BLaER1 treated with 17β-estradiol and CSF1 and Interleukin-3, amounts not matched to agents 10 nM and 100 nM (cell line): ENCODE data around the gene UVRAG.

Experiments used
- H3K27ac ChIP-seq, 11 experiments: shearing (Covaris generic); formaldehyde crosslinking; 2 replicates each; pipeline ENCODE4 v1.8.1; 2022
- H3K27me3 ChIP-seq, 11 experiments: shearing (Covaris generic); formaldehyde crosslinking; 2 replicates each; pipeline ENCODE4 v1.8.1; 2022
- H3K36me3 ChIP-seq, 11 experiments: shearing (Covaris generic); formaldehyde crosslinking; 2 replicates each; pipeline ENCODE4 v1.8.1; 2022
- H3K4me1 ChIP-seq, 10 experiments: shearing (Covaris generic); formaldehyde crosslinking; 2 replicates each; pipeline ENCODE4 v1.8.1; 2022
- H3K4me2 ChIP-seq, 11 experiments: shearing (Covaris generic); formaldehyde crosslinking; 2 replicates each; pipeline ENCODE4 v1.8.1; 2022
- H3K4me3 ChIP-seq, 10 experiments: shearing (Covaris generic); formaldehyde crosslinking; 2 replicates each; pipeline ENCODE4 v1.8.1; 2022
- H3K9ac ChIP-seq, 11 experiments: shearing (Covaris generic); formaldehyde crosslinking; 2 replicates each; pipeline ENCODE4 v1.8.1; 2022
- H3K9me3 ChIP-seq, 11 experiments: shearing (Covaris generic); formaldehyde crosslinking; replicated peaks in 1 of 11; 2 replicates each; pipeline ENCODE4 v1.8.1; 2022
- H4K20me1 ChIP-seq, 11 experiments: shearing (Covaris generic); formaldehyde crosslinking; 2 replicates each; pipeline ENCODE4 v1.8.1; 2022
- Cebpa-rat ChIP-seq, 11 experiments: shearing (Covaris generic); IDR thresholded peaks; 2 replicates each; pipeline ENCODE4 v1.8.1; 2022

The UVRAG gene

DNA sequence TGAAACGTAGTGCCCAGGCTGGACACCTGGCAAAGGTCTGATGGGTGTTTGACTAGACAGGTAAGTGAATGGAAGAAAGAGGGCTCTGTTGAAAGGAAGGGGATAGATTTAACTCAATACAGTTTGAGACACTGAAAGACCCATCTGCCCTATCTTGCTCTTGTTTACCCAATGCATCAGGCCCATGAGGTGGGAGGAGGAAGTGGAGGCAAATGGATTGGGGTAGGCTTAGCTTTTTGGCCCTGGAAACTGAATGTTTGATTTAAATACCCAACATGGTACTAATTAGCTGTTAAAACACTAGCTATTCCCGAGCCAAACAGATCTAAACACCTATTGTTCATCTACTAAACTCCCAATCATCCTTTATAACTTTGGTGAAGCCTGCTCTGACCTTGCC, 3.5 kb upstream of the UVRAG start:
- H3K4me2 ChIP-seq = no peak overlapping the region
- no peak overlapping the region for H3K4me3 ChIP-seq
- H3K4me1 ChIP-seq = peaks cover 11 to 44% (median 20%) of the 10 kb centered on the region in 10 experiments
- no peak for TF ChIP-seq Cebpa-rat (IDR thresholded peaks at IDR 0.05)
- H4K20me1 ChIP-seq = peaks cover 0 to 10% (median 4%) of the 10 kb centered on the region in 11 experiments; a peak in 7 of 22 replicates
- no peak overlapping the region for H3K9ac ChIP-seq
- no peaks in the 10 kb centered on the region for H3K36me3 ChIP-seq
- no peaks in the 10 kb centered on the region for H3K27me3 ChIP-seq
- no peaks in the 10 kb centered on the region for H3K9me3 ChIP-seq
- H3K27ac ChIP-seq = no peak overlapping the region

DNA sequence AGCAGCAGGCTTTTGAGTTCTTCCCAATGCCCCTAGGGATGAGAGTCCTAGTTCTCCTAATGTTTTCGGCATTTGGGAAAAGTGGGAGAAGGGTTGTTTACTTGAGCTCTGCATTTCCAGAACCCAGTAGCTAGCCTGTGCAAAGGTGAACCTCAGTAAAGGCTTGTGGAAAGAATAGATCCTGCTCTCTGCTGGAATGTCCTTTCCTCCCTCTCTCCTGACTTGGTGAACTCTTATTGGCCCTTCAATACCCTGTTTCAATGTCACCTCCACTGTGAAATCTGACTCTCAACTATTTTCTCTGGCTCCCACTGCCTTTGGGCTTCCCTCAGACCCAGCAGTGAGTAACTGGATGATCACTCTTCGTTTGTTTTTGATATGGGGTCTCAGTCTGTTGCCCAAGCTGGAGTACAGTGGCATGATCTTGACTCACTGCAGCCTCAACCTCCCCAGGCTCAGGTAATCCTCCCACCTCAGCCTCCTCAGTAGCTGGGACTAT, 2.4 kb upstream of the UVRAG start:
- no peak overlapping the region for H3K27ac ChIP-seq
- H3K9ac ChIP-seq = no peak overlapping the region

DNA sequence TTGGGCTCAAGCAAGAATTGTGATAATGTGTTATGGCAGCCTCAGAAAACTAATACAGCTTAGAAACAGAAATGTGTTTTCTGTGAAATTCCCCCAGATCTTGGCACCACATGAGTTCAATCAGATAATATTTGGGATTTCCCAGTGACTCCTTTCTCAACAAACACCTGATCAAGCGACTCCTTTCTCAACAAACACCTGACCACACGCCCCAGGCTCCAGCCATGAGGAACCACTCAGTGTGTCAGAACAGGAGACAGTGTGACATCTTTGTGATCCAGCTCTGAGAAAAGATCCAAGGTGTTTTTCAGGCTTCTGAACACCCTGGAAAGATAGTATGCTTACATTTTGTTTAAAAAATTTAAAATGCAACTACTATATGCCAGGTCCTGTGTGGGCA, 1.9 kb upstream of the UVRAG start:
- Histone ChIP-seq H4K20me1 (peaks cover 0 to 21% (median 12%) of the 10 kb centered on the region in 11 experiments; a peak in 9 of 22 replicates), H3K27me3 (no peaks in the 10 kb centered on the region), H3K9ac (no peak overlapping the region), H3K4me3 (no peak overlapping the region), H3K4me1 (peaks cover 25 to 55% (median 31%) of the 10 kb centered on the region in 10 experiments), H3K27ac (no peak overlapping the region), H3K4me2 (peak overlapping the region in 1 of 11 experiments; percentile 90; a peak in 1 of 22 replicates), H3K36me3 (no peaks in the 10 kb centered on the region), H3K9me3 (no peaks in the 10 kb centered on the region)
- no peak for TF ChIP-seq Cebpa-rat (IDR thresholded peaks at IDR 0.05)

More for the DNA sequence above, 2.4 kb upstream of the UVRAG start:
- H3K4me1 ChIP-seq = peaks cover 22 to 54% (median 29%) of the 10 kb centered on the region in 10 experiments
- H3K27me3 ChIP-seq = no peaks in the 10 kb centered on the region
- no peak for TF ChIP-seq Cebpa-rat (IDR thresholded peaks at IDR 0.05)
- H4K20me1 ChIP-seq = peaks cover 0 to 18% (median 10%) of the 10 kb centered on the region in 11 experiments; a peak in 9 of 22 replicates
- no peaks in the 10 kb centered on the region for H3K36me3 ChIP-seq
- H3K4me2 ChIP-seq = no peak overlapping the region
- no peaks in the 10 kb centered on the region for H3K9me3 ChIP-seq
- H3K4me3 ChIP-seq = no peak overlapping the region

DNA sequence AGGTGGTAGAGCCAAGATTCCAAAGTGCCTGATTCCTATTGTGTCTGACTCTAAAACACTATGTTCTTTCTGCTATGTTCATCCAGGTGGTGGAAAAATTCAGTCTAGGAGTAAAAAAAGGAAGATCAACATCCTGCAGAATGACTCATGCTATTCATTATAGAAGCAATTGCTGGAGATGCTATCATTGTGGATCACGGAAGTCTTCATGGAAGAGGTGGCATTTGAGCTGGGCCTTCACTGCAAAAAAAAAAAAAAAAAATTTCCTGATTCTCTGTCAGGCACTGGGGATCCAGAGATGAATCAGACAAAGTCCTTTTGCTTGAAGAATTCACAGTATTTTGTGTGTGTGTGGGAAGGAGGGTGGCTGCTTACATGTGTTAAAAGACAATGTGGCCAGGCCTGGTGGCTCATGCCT, 1.4 kb upstream of the UVRAG start:
- Histone ChIP-seq H3K36me3 (no peaks in the 10 kb centered on the region), H3K27me3 (no peaks in the 10 kb centered on the region), H3K4me2 (peak overlapping the region; percentile 78 to 95 (median 86)), H4K20me1 (peaks cover 0 to 26% (median 12%) of the 10 kb centered on the region in 11 experiments; a peak in 9 of 22 replicates), H3K4me3 (no peak overlapping the region; a peak in 1 of 20 replicates), H3K9me3 (no peaks in the 10 kb centered on the region), H3K4me1 (peaks cover 25 to 55% (median 31%) of the 10 kb centered on the region in 10 experiments), H3K9ac (peak overlapping the region in 2 of 11 experiments; percentile 88 to 94; a peak in 3 of 22 replicates), H3K27ac (no peak overlapping the region)
- TF ChIP-seq Cebpa-rat (IDR thresholded peaks at IDR 0.05) = no peak

DNA sequence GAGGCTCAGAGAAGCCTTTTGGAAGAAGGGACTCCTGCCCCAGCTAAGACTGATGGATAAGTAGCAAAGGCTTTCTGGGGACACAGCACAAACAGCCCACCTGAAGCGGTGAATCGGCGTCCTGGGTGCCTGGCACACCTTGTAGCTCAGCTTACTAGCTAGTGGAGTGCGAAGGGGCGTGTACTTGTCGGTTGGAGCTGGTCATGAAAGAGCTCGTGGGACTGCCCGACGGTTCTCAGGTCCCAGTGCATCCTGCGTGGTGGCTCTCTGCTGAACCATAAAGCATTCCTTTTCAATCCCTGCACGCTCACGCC, 690 bp upstream of the UVRAG start:
- Histone ChIP-seq H3K27ac (peak overlapping the region in 10 of 11 experiments; percentile 1 to 93 (median 88); a peak in 19 of 22 replicates), H4K20me1 (peaks cover 0 to 33% (median 12%) of the 10 kb centered on the region in 11 experiments; a peak in 9 of 22 replicates), H3K27me3 (no peaks in the 10 kb centered on the region), H3K4me1 (peaks cover 25 to 55% (median 31%) of the 10 kb centered on the region in 10 experiments), H3K9ac (peak overlapping the region; percentile 42 to 96 (median 92)), H3K4me3 (peak overlapping the region; percentile 77 to 99 (median 96)), H3K36me3 (no peaks in the 10 kb centered on the region), H3K4me2 (peak overlapping the region; percentile 78 to 95 (median 86)), H3K9me3 (no peaks in the 10 kb centered on the region)
- no peak for TF ChIP-seq Cebpa-rat (IDR thresholded peaks at IDR 0.05)

DNA sequence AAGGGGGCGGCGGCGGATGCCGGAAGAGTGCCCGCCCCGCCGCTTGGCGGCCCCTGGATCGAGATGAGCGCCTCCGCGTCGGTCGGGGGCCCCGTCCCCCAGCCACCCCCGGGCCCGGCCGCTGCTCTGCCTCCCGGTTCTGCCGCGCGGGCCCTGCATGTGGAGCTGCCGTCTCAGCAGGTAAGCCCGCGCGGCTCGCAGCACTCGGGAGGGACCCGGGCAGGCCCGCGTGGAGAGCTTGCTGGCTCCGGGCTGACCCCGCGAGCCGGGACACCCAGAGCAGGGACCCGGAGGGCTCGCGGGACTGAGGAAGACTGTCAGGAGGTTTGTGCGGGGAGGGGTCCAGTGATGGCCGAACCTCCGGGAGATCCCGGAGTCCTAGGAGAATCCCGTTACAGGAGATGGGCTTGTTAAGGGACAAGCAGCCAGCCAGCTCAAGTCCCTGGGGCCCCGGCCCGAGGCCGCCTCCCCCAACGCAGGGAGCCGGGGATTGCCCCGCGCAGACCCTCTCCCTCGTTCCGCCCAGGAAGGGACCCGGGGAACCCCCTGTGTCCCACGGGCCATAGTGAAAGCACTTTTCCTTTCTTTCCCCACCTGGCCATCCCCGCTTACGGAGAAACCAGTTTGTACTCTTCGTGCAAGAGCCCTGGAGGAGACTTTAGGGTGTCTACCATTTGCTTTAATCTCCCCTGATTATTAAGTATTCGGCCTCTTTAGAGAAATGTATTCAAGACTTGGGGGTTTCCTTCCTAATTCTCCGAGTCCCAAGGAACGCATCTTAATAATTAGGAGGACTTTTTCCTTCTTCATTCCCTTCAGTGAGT, 547 bp downstream of the UVRAG start:
- Histone ChIP-seq H3K27ac (peak overlapping the region; percentile 76 to 93 (median 89)), H3K4me1 (peaks cover 27 to 44% (median 30%) of the 10 kb centered on the region in 10 experiments), H3K36me3 (peaks cover 0 to 4% (median 0%) of the 10 kb centered on the region in 11 experiments; a peak in 3 of 22 replicates), H3K4me2 (peak overlapping the region; percentile 86 to 95 (median 93)), H3K27me3 (no peaks in the 10 kb centered on the region), H3K9ac (peak overlapping the region; percentile 86 to 96 (median 92)), H3K9me3 (peaks cover 0 to 1% (median 0%) of the 10 kb centered on the region in 11 experiments; a peak in 2 of 22 replicates), H3K4me3 (peak overlapping the region; percentile 77 to 99 (median 96)), H4K20me1 (peaks cover 0 to 38% (median 12%) of the 10 kb centered on the region in 11 experiments; a peak in 9 of 22 replicates)
- no peak for TF ChIP-seq Cebpa-rat (IDR thresholded peaks at IDR 0.05)

DNA sequence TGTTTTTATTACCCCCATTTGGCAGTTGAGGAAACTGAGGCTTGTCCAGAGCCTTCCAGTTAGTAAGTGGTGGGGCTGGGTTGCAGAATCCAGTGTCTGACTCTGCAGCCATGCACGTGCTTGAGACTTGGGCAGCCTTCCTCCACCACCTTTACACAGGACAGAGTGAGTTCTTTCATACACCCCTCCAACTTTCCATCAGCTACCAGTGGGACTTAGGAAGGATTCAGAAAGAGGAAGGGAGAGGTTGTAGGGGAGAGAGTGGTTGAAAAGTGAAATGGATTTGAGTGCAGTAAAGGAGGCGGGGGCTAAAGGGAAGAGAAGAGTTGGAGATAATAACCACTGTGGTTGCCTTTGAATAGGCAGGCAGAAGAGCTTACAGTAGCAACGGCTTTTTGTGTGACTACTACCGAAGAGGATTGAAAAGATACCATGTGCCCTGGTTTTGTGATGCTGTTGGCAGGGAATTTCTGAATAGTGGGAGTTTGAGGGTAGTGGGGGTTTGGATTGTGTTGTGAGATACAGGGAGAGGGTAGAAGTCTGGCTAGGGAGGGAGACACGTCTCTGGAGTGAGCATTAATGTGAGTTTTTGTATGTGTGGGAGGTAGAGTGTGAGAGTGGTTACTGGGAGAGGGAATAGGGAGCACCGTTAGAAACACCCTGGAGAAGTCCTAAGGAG, 1.7 kb downstream of the UVRAG start:
- Histone ChIP-seq H3K9ac (peak overlapping the region; percentile 86 to 96 (median 92); a peak in 21 of 22 replicates), H3K4me3 (peak overlapping the region; percentile 77 to 99 (median 96))

DNA sequence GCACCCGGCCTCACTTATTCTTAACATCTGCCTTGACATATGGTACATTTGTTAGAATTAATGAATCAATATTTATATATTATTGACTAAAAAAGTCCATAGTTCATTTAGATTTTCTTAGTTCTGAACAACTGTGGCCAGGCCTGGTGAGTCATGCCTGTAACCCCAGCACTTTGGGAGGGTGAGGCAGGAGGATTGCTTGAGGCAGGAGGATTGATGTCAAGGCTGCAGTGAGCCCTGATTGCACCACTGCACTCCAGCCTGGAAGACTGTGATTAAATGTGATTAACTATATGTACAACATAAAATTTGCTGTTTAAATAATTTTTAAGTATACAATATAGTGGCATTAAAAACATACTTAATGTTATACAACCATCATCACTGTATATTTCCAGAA, 5.6 kb downstream of the UVRAG start:
- H3K4me3 ChIP-seq = no peak overlapping the region
- 0 out of 22 replicates have a peak overlapping the region, but pooled peaks of 1 of the 11 experiments have one; percentile 32 for H3K4me2 ChIP-seq
- H3K9me3 ChIP-seq = peaks cover 0 to 25% (median 19%) of the 10 kb centered on the region in 11 experiments; a peak in 17 of 22 replicates
- no peak overlapping the region for H3K9ac ChIP-seq
- H3K4me1 ChIP-seq = peaks cover 41 to 58% (median 49%) of the 10 kb centered on the region in 10 experiments
- H3K27me3 ChIP-seq = no peaks in the 10 kb centered on the region
- no peak for TF ChIP-seq Cebpa-rat (IDR thresholded peaks at IDR 0.05)
- peaks cover 0 to 82% (median 12%) of the 10 kb centered on the region in 11 experiments; a peak in 11 of 22 replicates for H4K20me1 ChIP-seq
- no peak overlapping the region for H3K27ac ChIP-seq
- peaks cover 0 to 38% (median 20%) of the 10 kb centered on the region in 11 experiments; a peak in 18 of 22 replicates for H3K36me3 ChIP-seq

More for the DNA sequence above, 1.7 kb downstream of the UVRAG start:
- Histone ChIP-seq H3K4me1 (peaks cover 27 to 39% (median 30%) of the 10 kb centered on the region in 10 experiments), H3K27ac (peak overlapping the region in 9 of 11 experiments; percentile 82 to 93 (median 89); a peak in 16 of 22 replicates), H3K27me3 (no peaks in the 10 kb centered on the region), H3K4me2 (peak overlapping the region; percentile 86 to 95 (median 93)), H4K20me1 (peaks cover 0 to 49% (median 12%) of the 10 kb centered on the region in 11 experiments; a peak in 11 of 22 replicates), H3K36me3 (peaks cover 0 to 13% (median 8%) of the 10 kb centered on the region in 11 experiments; a peak in 16 of 22 replicates), H3K9me3 (peaks cover 0 to 12% (median 8%) of the 10 kb centered on the region in 11 experiments; a peak in 16 of 22 replicates)
- no peak for TF ChIP-seq Cebpa-rat (IDR thresholded peaks at IDR 0.05)
